Middle frontal gyrus (tissue), 1 donor: ENCODE data around the gene FXYD5.
A peak's percentile ranks its signal among the peaks of the same experiment; 100 is the strongest.
"Not testable (repeated sequence)": the region's sequence is repeated elsewhere in the genome, so short reads cannot be mapped to it uniquely, and the experiment has no call there.

Source experiments
- DNase-seq: peaks from one replicate; pipeline ENCODE4 v3.0.0-alpha.2; 2015; ENCODE audit warnings: low spot score; ENCODE audit errors: extremely low spot score

The FXYD5 gene

GRCh38 chr19:35136977-35137702 lies 17.4 kb upstream of the FXYD5 start:
- DNase-seq: no peak

- DNase-seq: no peak
These were observed 16.1 kb upstream of the FXYD5 start, which contains the start of gene FXYD1 for GRCh38 chr19:35138305-35138892. FXYD1 (plus strand) TSS chr19:35138824; CDS start chr19:35140080, 1,256 bp downstream.

GRCh38 chr19:35140207-35140961 lies 14.2 kb upstream of the FXYD5 start:
- no peak for DNase-seq

GRCh38 chr19:35140962-35141836 lies 13.3 kb upstream of the FXYD5 start:
- peak; percentile 77 for DNase-seq

- DNase-seq: no peak
These were observed 12.5 kb upstream of the FXYD5 start for GRCh38 chr19:35141837-35142605.

GRCh38 chr19:35142606-35143230 lies 11.8 kb upstream of the FXYD5 start:
- no peak for DNase-seq

GRCh38 chr19:35143231-35143715 lies 11.3 kb upstream of the FXYD5 start, which contains the start of gene FXYD7:
FXYD7 (plus strand) TSS chr19:35143255; CDS start chr19:35143334, 79 bp downstream.
- DNase-seq: no peak

- DNase-seq: no peak
These were observed 10.7 kb upstream of the FXYD5 start for GRCh38 chr19:35143818-35144217.

- no peak for DNase-seq
These were observed 10.3 kb upstream of the FXYD5 start for GRCh38 chr19:35144259-35144599.

GRCh38 chr19:35144600-35145436 lies 9.7 kb upstream of the FXYD5 start:
- no peak for DNase-seq

- DNase-seq: no peak
These were observed 7.6 kb upstream of the FXYD5 start for GRCh38 chr19:35146746-35147459.

GRCh38 chr19:35149463-35149862 lies 5.1 kb upstream of the FXYD5 start:
- no peak for DNase-seq

GRCh38 chr19:35150445-35150844 lies 4.1 kb upstream of the FXYD5 start:
- DNase-seq: no peak

- no peak for DNase-seq
These were observed 3.1 kb upstream of the FXYD5 start for GRCh38 chr19:35151273-35152065.

- DNase-seq: not testable (repeated sequence)
These were observed 1.4 kb upstream of the FXYD5 start for GRCh38 chr19:35153129-35153522.

GRCh38 chr19:35153701-35154524 lies 622 bp upstream of the FXYD5 start:
- no peak for DNase-seq

GRCh38 chr19:35155441-35155840 lies 906 bp downstream of the FXYD5 start:
- no peak for DNase-seq
